HEK293 (cell line): ENCODE measurements around the gene GALNT16.

Source experiments
- CTCF ChIA-PET: fragments of 350-600 bp; formaldehyde crosslinking; extraction: SDS; loops from one replicate; lab custom pipeline; 2021; ENCODE audit warnings: antibody characterized with exemption; lab: Yijun Ruan, JAX
- POLR2A ChIA-PET: fragments of 300-600 bp; formaldehyde crosslinking; extraction: SDS; loops from one replicate; lab custom pipeline; 2020; ENCODE audit warnings: antibody characterized with exemption, inconsistent platforms; lab: Yijun Ruan, JAX
- H3K27ac ChIP-seq: fragments of 200-500 bp; sonication (Bioruptor generic); 2 replicates; pipeline ENCODE4 v1.5.1; 2014; ENCODE audit warnings: low read depth, low read length, control low read depth, inconsistent platforms; ENCODE audit errors: extremely low read depth
- H3K36me3 ChIP-seq, 2 experiments: fragments of 200-500 bp in 1 of 2; sonication (Bioruptor generic) in 1 of 2; 1 replicate in 1 of 2; 2 replicates in 1 of 2; pipeline ENCODE4 v1.5.1; 2014 to 2017; ENCODE audit warnings: inconsistent platforms in 2 of 2, low read length in 2 of 2; ENCODE audit not compliant: control insufficient read depth in 2 of 2, insufficient read depth in 1 of 2
- H3K4me1 ChIP-seq: fragments of 200-500 bp; sonication (Bioruptor generic); 2 replicates; pipeline ENCODE4 v1.5.1; 2014; ENCODE audit warnings: mild to moderate bottlenecking, low read length, inconsistent platforms; ENCODE audit not compliant: control insufficient read depth, insufficient read depth
- H3K4me3 ChIP-seq: 2 replicates; pipeline ENCODE4 v1.5.1; 2011; ENCODE audit warnings: low read depth, mild to moderate bottlenecking, control low read depth, low read length, moderate library complexity
- H3K9me3 ChIP-seq: fragments of 200-500 bp; sonication (Bioruptor generic); 2 replicates; pipeline ENCODE4 v1.5.1; 2014; ENCODE audit warnings: low read depth, low read length, inconsistent platforms; ENCODE audit not compliant: control insufficient read depth, insufficient read depth
- GLIS2 ChIP-seq: fragments of 450-650 bp; formaldehyde crosslinking; IDR thresholded peaks from 2 replicates; pipeline ENCODE4 v1.5.1; 2016; ENCODE audit warnings: missing biosample characterization, missing genetic modification characterization
- ZBTB21 ChIP-seq: fragments of 450-650 bp; formaldehyde crosslinking; IDR thresholded peaks from 2 replicates; pipeline ENCODE4 v1.5.1; 2017; ENCODE audit warnings: missing biosample characterization, missing genetic modification characterization
- ZBTB26 ChIP-seq: fragments of 450-650 bp; formaldehyde crosslinking; optimal IDR thresholded peaks from 2 replicates; pipeline ENCODE3; 2016; ENCODE audit warnings: missing biosample characterization, mild to moderate bottlenecking, missing genetic modification characterization
- ZNF121 ChIP-seq: fragments of 450-650 bp; formaldehyde crosslinking; IDR thresholded peaks from 2 replicates; pipeline ENCODE4 v1.5.1; 2016; ENCODE audit warnings: missing biosample characterization, missing genetic modification characterization
- ZNF138 ChIP-seq: fragments of 450-650 bp; formaldehyde crosslinking; IDR thresholded peaks from 2 replicates; pipeline ENCODE4 v1.5.1; 2016; ENCODE audit warnings: missing biosample characterization, missing genetic modification characterization, borderline replicate concordance
- ZNF341 ChIP-seq: fragments of 450-650 bp; formaldehyde crosslinking; IDR thresholded peaks from 2 replicates; pipeline ENCODE4; 2016; ENCODE audit warnings: low read depth, missing biosample characterization, missing genetic modification characterization
- ZNF37A ChIP-seq: fragments of 450-650 bp; IDR thresholded peaks from 2 replicates; pipeline ENCODE4 v1.5.1; 2018; ENCODE audit warnings: missing biosample characterization, missing genetic modification characterization
- ZNF518A ChIP-seq: fragments of 450-650 bp; formaldehyde crosslinking; conservative IDR thresholded peaks from 2 replicates; pipeline ENCODE4 v1.5.1; 2016; ENCODE audit warnings: low read depth, missing biosample characterization, missing genetic modification characterization
- ZNF530 ChIP-seq: fragments of 450-650 bp; formaldehyde crosslinking; IDR thresholded peaks from 2 replicates; pipeline ENCODE4 v1.5.1; 2016; ENCODE audit warnings: low read depth, missing biosample characterization, missing genetic modification characterization
- ZNF555 ChIP-seq: fragments of 450-650 bp; formaldehyde crosslinking; conservative IDR thresholded peaks from 2 replicates; pipeline ENCODE4 v1.5.1; 2017; ENCODE audit warnings: missing biosample characterization, mild to moderate bottlenecking, missing genetic modification characterization, inconsistent platforms
- ZNF707 ChIP-seq: fragments of 450-650 bp; formaldehyde crosslinking; IDR thresholded peaks from 2 replicates; pipeline ENCODE4 v1.5.1; 2016; ENCODE audit warnings: missing biosample characterization, missing genetic modification characterization
- TF ChIP-seq, protein P1 (sequence below): fragments of 450-650 bp; IDR thresholded peaks from 2 replicates; pipeline ENCODE4 v1.5.1; 2018; ENCODE audit warnings: missing biosample characterization, missing genetic modification characterization
- TF ChIP-seq, protein P2 (sequence below): fragments of 450-650 bp; formaldehyde crosslinking; IDR thresholded peaks from 2 replicates; pipeline ENCODE4 v1.5.1; 2016; ENCODE audit warnings: missing biosample characterization, missing genetic modification characterization

GALNT16 gene

DNA sequence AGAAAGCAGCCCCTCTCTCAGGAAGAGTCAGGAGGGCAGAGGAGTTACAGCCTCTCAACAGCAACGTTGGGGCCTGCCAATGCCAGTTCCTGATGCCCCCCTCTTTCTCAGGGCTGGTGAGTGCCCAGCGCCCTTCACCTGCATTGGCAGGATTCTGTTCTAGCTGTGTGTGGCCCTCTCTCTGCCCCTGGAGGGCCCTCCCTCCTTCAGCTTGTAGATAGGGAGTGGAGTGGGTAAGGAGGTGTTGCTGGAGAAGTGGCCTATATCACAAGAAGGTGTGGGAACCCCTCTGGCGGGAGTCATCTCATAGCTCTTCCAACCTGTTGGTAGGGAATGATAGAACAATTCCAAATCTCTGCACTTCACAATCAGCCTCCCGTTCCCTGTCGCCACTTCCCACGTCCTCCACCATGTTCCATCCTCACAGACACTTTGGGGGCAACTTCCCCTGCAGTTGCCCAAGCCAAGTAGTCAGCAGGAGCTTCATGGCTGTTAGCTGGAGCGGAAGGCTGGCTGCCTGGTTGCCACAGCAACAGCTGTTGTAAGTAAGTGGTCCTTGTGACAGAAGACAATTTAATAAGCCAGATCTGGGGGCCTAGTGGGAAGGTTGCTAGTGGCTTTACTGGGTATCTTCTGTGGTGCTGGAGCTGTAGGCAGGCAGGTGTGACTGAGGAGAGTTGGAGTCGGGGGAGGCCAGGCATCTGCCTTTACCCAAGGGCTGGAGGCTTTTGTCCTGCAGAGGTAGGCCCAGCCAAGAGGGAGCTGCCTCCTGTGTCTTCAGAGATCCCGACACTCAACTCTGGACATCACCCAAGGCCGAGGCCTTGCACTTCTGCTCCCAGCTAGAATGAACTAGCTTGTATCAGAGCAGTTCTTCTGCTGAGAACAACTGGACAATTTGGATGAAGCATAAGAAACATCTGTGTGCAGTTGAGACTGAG is 38.4 kb downstream of the GALNT16 start:
- CTCF ChIA-PET = interaction anchor here (0.6 to 2.9 kb wide), 4 partner anchors 38 to 145 kb away, joined by 4 to 10 read pairs (median 4); partner anchors contain the start of gene GALNT16
- POLR2A ChIA-PET = no interaction called here
- no peaks in the 10 kb centered on the region for H3K9me3 ChIP-seq
- no peaks in the 10 kb centered on the region for H3K36me3 ChIP-seq
- H3K4me1 ChIP-seq = no peaks in the 10 kb centered on the region
- no peak overlapping the region for H3K27ac ChIP-seq
- TF ChIP-seq ZNF707 (tag by site-specific recombination) = no peak
- TF ChIP-seq ZNF518A (tag by site-specific recombination) = no peak
- 0 out of 2 replicates have a peak, but pooled peaks have one; percentile 8 for TF ChIP-seq ZNF341 (tag by site-specific recombination)
- TF ChIP-seq, all 188 proteins: peak for 1
- H3K4me3 ChIP-seq = no peak overlapping the region

GRCh38 chr14:69299286-69300035 is 39.5 kb downstream of the GALNT16 start:
- Histone ChIP-seq H3K9me3 (no peaks in the 10 kb centered on the region), H3K4me3 (no peak overlapping the region), H3K36me3 (no peaks in the 10 kb centered on the region), H3K4me1 (no peaks in the 10 kb centered on the region), H3K27ac (no peak overlapping the region)
- ChIA-PET CTCF (interaction anchor here (0.6 to 0.9 kb wide), 5 partner anchors 15 to 185 kb away, joined by 3 to 4 read pairs (median 3); partner anchors contain the start of gene PLEKHD1), POLR2A (no interaction called here)
- no peak for TF ChIP-seq ZNF518A (tag by site-specific recombination)
- no peak for TF ChIP-seq ZNF555 (tag by site-specific recombination)
- TF ChIP-seq ZNF530 (tag by site-specific recombination) = no peak
- TF ChIP-seq, protein P1, sequence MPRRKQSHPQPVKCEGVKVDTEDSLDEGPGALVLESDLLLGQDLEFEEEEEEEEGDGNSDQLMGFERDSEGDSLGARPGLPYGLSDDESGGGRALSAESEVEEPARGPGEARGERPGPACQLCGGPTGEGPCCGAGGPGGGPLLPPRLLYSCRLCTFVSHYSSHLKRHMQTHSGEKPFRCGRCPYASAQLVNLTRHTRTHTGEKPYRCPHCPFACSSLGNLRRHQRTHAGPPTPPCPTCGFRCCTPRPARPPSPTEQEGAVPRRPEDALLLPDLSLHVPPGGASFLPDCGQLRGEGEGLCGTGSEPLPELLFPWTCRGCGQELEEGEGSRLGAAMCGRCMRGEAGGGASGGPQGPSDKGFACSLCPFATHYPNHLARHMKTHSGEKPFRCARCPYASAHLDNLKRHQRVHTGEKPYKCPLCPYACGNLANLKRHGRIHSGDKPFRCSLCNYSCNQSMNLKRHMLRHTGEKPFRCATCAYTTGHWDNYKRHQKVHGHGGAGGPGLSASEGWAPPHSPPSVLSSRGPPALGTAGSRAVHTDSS (tag by site-specific recombination) = no peak
- no peak for TF ChIP-seq GLIS2 (tag by site-specific recombination)
- no peak for TF ChIP-seq ZBTB21 (tag by site-specific recombination)
- no peak for TF ChIP-seq ZNF37A
- no peak for TF ChIP-seq ZBTB26 (tag by site-specific recombination)
- TF ChIP-seq, protein P2, sequence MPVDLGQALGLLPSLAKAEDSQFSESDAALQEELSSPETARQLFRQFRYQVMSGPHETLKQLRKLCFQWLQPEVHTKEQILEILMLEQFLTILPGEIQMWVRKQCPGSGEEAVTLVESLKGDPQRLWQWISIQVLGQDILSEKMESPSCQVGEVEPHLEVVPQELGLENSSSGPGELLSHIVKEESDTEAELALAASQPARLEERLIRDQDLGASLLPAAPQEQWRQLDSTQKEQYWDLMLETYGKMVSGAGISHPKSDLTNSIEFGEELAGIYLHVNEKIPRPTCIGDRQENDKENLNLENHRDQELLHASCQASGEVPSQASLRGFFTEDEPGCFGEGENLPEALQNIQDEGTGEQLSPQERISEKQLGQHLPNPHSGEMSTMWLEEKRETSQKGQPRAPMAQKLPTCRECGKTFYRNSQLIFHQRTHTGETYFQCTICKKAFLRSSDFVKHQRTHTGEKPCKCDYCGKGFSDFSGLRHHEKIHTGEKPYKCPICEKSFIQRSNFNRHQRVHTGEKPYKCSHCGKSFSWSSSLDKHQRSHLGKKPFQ (tag by site-specific recombination) = no peak
- no peak for TF ChIP-seq ZNF121 (tag by site-specific recombination)
- no peak for TF ChIP-seq ZNF138
